Right lobe of liver (tissue), 6 donors: ENCODE data around the gene STK40. TPM values are rescaled to one million over a fixed set of nuclear protein-coding genes. Genes with fewer than 3 reads are reported as not detected.
A peak's percentile ranks its signal among the peaks of the same experiment; 100 is the strongest.

Source experiments
- ATAC-seq, 4 donors: fragments of 200-7000 bp; cut with Tn5 transposase; one replicate each; pipeline ENCODE4 v1.9.1; 2020; ENCODE audit warnings: mild to moderate bottlenecking in 4 of 4, moderate library complexity in 4 of 4
- DNase-seq, 3 donors: peaks; one replicate each; pipeline ENCODE4 v3.0.0-alpha.2; 2020
- H3K27ac ChIP-seq, 3 donors: fragments of 200-600 bp; one replicate each; pipeline ENCODE4 v1.8.0; 2022
- H3K27me3 ChIP-seq, 2 donors: fragments of 200-600 bp; one replicate each; pipeline ENCODE4 v1.8.0; 2022
- H3K36me3 ChIP-seq, 4 donors: fragments of 200-600 bp; sonication (generic) in 1 of 4; one replicate each; pipeline versions ENCODE4 v1.5.1 to v1.8.0; 2017 to 2022; ENCODE audit warnings: control low read depth in 1 of 4
- H3K4me1 ChIP-seq, 4 donors: fragments of 200-600 bp; sonication (generic) in 1 of 4; one replicate each; pipeline versions ENCODE4 v1.5.1 to v1.8.0; 2017 to 2022; ENCODE audit warnings: control low read depth in 1 of 4
- H3K4me3 ChIP-seq, 3 donors: fragments of 200-600 bp; one replicate each; pipeline ENCODE4 v1.8.0; 2022
- H3K9me3 ChIP-seq, 4 donors: fragments of 200-600 bp; sonication (generic) in 1 of 4; one replicate each; pipeline versions ENCODE4 v1.5.1 to v1.8.0; 2017 to 2022; ENCODE audit warnings: control low read depth in 1 of 4
- CTCF ChIP-seq, 4 donors: fragments of 200-600 bp in 3 of 4; fragments of 450-650 bp in 1 of 4; IDR thresholded peaks; one replicate each; pipeline versions ENCODE4 v1.5.1 to v1.8.0; 2016 to 2022; ENCODE audit warnings: antibody characterized with exemption in 4 of 4, mild to moderate bottlenecking in 2 of 4
- POLR2A ChIP-seq: fragments of 450-650 bp; IDR thresholded peaks from one replicate; pipeline ENCODE4 v1.6.1; 2017; ENCODE audit warnings: antibody characterized with exemption, mild to moderate bottlenecking
- WGBS: methylation state at CpG from one replicate; pipeline ENCODE4 v1.1.6; 2018; ENCODE audit warnings: low coverage, low lambda C conversion rate; ENCODE audit not compliant: insufficient coverage; ENCODE audit errors: missing lambda C conversion rate; 5-methylcytosine and 5-hydroxymethylcytosine counted together
- intact Hi-C, 2 donors: fragments of 100-400 bp; cut with DNase I; formaldehyde crosslinking; loops; one replicate each; pipeline versions ENCODE4 v1.11.2 to v1.14.1; 2022
- total RNA-seq, 6 experiments: library from RNA; depleted of rRNA in 2 of 6; stranded (reverse); fragments of >200 nt in 2 of 6; fragmentation: NEBNext Ultra II Directional in 3 of 6; extraction: Animal tissue kit (Norgen Biotek cat#: 25700) in 3 of 6; gene quantifications; one replicate each; pipeline versions ENCODE4 v1.1.0 to v1.2.4, GENCODE V29; 2016 to 2023
- donor health status: DM: no; HTN: yes; CAD: no.
- donor health status: DM: no; HTN: no; CAD: no.
- donor health status: DM: no; HTN: no; CAD: no.
- donor health status: DM: no; HTN: yes; CAD: no.
- donor health status: DM: no; HTN: yes; CAD: no.

The STK40 gene
- total RNA-seq, 6 experiments from 2014 or later: 22.7 to 45.5 (median 29.0) TPM

- peak in 1 of 3 donors; percentile 37 for DNase-seq
- Histone ChIP-seq H3K27me3 (no peaks in the 10 kb centered on the region), H3K36me3 (peaks cover 0 to 5% (median 0%) of the 10 kb centered on the region in 4 donors), H3K27ac (no peak overlapping the region), H3K4me3 (no peak overlapping the region), H3K9me3 (no peaks in the 10 kb centered on the region), H3K4me1 (peaks cover 0 to 4% (median 0%) of the 10 kb centered on the region in 4 donors)
- no peak for ATAC-seq
- TF ChIP-seq CTCF (IDR thresholded peaks at IDR 0.05) (no peak), POLR2A (no peak)
- intact Hi-C loops: no loop called here
- 100% methylated on average over 3 of the region's 7 CpGs for WGBS
Measured at GRCh38 chr1:36309397-36309796, 76.3 kb downstream of the STK40 start.

DNA sequence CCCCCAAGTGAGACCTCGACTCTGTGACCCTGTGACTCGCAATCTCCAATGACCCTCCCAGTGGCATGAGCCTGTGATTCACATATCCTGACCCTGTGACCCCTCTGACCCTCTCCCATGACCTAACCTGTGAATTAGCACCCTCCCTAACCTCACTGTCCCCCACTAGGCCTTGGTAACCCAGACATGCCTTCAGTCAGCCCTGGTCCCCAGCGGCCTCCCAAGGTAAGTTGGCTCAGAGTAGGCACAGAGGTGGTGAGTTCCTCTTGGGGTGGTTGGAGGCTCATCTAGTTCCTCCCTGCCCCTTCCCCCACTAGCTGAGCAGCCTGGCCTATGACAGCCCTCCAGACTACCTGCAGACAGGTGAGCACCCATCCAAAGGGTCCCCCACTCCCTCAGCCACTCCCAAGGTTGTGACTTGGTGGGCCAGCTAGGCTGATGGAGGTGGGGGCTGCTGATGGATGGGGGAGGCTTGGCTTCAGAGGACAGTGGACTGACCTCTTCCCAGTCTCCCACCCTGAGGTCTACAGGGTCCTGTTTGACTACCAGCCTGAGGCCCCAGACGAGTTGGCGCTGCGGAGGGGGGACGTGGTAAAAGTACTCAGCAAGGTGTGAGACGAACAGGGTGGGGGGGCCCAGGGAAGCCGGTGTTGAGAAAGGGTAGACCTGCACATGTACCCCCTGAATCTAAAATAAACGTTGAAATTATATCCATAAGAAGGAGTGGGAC lies 78.0 kb downstream of the STK40 start:
- H3K9me3 ChIP-seq: no peaks in the 10 kb centered on the region
- ATAC-seq (no peak), DNase-seq (peak in 1 of 3 donors; percentile 45)
- H3K4me1 ChIP-seq: peaks cover 0 to 4% (median 0%) of the 10 kb centered on the region in 4 donors
- peaks cover 0 to 20% (median 1%) of the 10 kb centered on the region in 4 donors for H3K36me3 ChIP-seq
- TF ChIP-seq CTCF (IDR thresholded peaks at IDR 0.05): no peak
- TF ChIP-seq POLR2A: no peak
- H3K27me3 ChIP-seq: no peaks in the 10 kb centered on the region
- no peak overlapping the region for H3K27ac ChIP-seq
- H3K4me3 ChIP-seq: peak overlapping the region in 1 of 3 donors; percentile 68
- WGBS: 83% methylated on average over 2 of the region's 10 CpGs
- intact Hi-C loops: no loop called here

DNA sequence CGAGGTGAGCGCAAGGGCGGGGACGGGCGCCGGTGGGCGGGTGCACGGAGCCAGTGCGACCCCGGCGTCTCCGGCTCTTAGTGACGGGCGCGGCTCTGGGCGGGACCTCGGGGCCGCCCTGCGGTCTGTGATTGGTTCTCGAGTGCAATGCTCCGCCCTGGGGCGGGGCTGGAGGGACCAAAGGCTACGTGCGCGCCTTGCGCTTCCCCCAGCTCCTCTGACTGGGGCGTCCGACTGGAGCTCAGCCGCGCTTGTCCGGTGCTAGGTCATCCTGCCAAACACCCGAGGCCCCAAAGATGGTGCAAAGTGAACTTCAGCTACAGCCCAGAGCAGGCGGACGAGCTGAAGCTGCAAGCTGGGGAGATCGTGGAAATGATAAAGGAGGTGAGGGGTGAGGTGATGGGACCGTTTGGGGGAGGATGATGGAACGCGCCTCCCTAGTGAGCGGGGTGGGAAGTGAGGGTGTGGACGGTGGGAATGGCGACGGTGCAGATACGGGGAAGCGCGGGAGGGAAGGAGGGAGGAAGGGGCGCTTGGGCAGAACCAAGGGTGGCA lies 78.7 kb downstream of the STK40 start:
- H3K27me3 ChIP-seq: no peaks in the 10 kb centered on the region
- H3K27ac ChIP-seq: peak overlapping the region; percentile 26 to 69 (median 46)
- ATAC-seq: peak; percentile 94 to 98 (median 96)
- peaks cover 0 to 4% (median 0%) of the 10 kb centered on the region in 4 donors for H3K4me1 ChIP-seq
- peak; percentile 94 to 95 (median 95) for DNase-seq
- TF ChIP-seq CTCF (IDR thresholded peaks at IDR 0.05) (no peak), POLR2A (peak; percentile 61)
- H3K9me3 ChIP-seq: no peaks in the 10 kb centered on the region
- peak overlapping the region; percentile 68 to 78 (median 68) for H3K4me3 ChIP-seq
- 3% methylated on average over 18 of the region's 46 CpGs for WGBS
- intact Hi-C loops: no loop called here
- H3K36me3 ChIP-seq: peaks cover under 1 to 28% (median 5%) of the 10 kb centered on the region in 4 donors

GRCh38 chr1:36306210-36306901 lies 79.4 kb downstream of the STK40 start, which contains the start of gene SH3D21:
TSS of gene SH3D21 (plus strand) at chr1:36306368. CDS start at chr1:36306421, 53 bp downstream.
- intact Hi-C loops: no loop called here
- peak; percentile 63 to 74 (median 74) for ATAC-seq
- no peaks in the 10 kb centered on the region for H3K27me3 ChIP-seq
- no peaks in the 10 kb centered on the region for H3K9me3 ChIP-seq
- 3% methylated on average over 10 of the region's 65 CpGs for WGBS
- peaks cover 0 to 4% (median 0%) of the 10 kb centered on the region in 4 donors for H3K4me1 ChIP-seq
- TF ChIP-seq POLR2A (no peak), CTCF (IDR thresholded peaks at IDR 0.05) (peak in 2 of 4 donors; percentile 1 to 29)
- DNase-seq: peak; percentile 71 to 79 (median 79)
- H3K36me3 ChIP-seq: peaks cover 3 to 34% (median 10%) of the 10 kb centered on the region in 4 donors
- H3K4me3 ChIP-seq: peak within 1 kb of the TSS; percentile 68 to 78 (median 68)
- H3K27ac ChIP-seq: peak within 1 kb of the TSS; percentile 26 to 69 (median 46)
